HCT116 (cell line): ENCODE results near the gene CYP2B6. TPM values are rescaled to one million over a fixed set of nuclear protein-coding genes. Genes with fewer than 3 reads are reported as not detected.
"Not testable (repeated sequence)": the region's sequence is repeated elsewhere in the genome, so short reads cannot be mapped to it uniquely, and the experiment has no call there.

Source experiments
- ATAC-seq: fragments of 200-7000 bp; cut with Tn5 transposase; 2 replicates; pipeline ENCODE4 v1.9.1; 2020; ENCODE audit warnings: mild to moderate bottlenecking, moderate library complexity
- BruUV-seq: library from RNA; stranded (reverse); fragments of 400-500 nt; replicated peaks from 2 replicates; lab custom pipeline; 2021; lab: Mats Ljungman, UMichigan
- CTCF ChIA-PET: fragments of 300-600 bp; sonication (Branson Sonifier 250); formaldehyde crosslinking; loops from one replicate; lab custom pipeline; 2021; ENCODE audit warnings: antibody characterized with exemption; lab: Charles Lee
- POLR2A ChIA-PET: fragments of 300-600, 350-600 bp; sonication (Branson Sonifier 250); formaldehyde crosslinking; loops from one replicate; lab custom pipeline; 2021; ENCODE audit warnings: antibody characterized with exemption; lab: Charles Lee
- RAD21 ChIA-PET, 2 experiments: fragments of 300-600 bp; sonication (Branson Sonifier 250); formaldehyde crosslinking; loops; one replicate each; lab custom pipeline; 2023; ENCODE audit warnings: low total read pairs in 2 of 2; ENCODE audit not compliant: uncharacterized antibody in 2 of 2, unreplicated experiment in 2 of 2, low non-redundant PET in 1 of 2; lab: Charles Lee
- DNase-seq: peaks from one replicate; pipeline ENCODE4 v3.0.0-alpha.2; 2010; ENCODE audit warnings: low read depth, low spot score
- H2AFZ ChIP-seq: fragments of 200-600 bp; shearing (Covaris generic), sonication (generic); 2 replicates; pipeline ENCODE4 v1.6.1; 2017; ENCODE audit warnings: low read depth, mixed run types, mixed read lengths, antibody characterized with exemption, low read length; ENCODE audit not compliant: poor library complexity, severe bottlenecking
- H3K27ac ChIP-seq: 2 replicates; pipeline ENCODE4 v1.5.1; 2012; ENCODE audit warnings: low read depth, low read length
- H3K27me3 ChIP-seq: fragments of 200-600 bp; sonication (generic); 2 replicates; pipeline ENCODE4 v1.6.1; 2016; ENCODE audit warnings: mixed run types, low read length, mixed read lengths; ENCODE audit not compliant: insufficient read depth
- H3K36me3 ChIP-seq, 2 experiments: fragments of 200-500 bp in 1 of 2; fragments of 200-600 bp in 1 of 2; sonication (Bioruptor generic) in 1 of 2; sonication (generic) in 1 of 2; 2 replicates each; pipeline versions ENCODE4 v1.5.1 to v1.6.1; 2014 to 2016; ENCODE audit warnings: low read length in 2 of 2, inconsistent platforms in 1 of 2, mixed read lengths in 1 of 2, mixed run types in 1 of 2; ENCODE audit not compliant: insufficient read depth in 2 of 2, control insufficient read depth in 1 of 2
- H3K4me1 ChIP-seq, 2 experiments: fragments of 200-600 bp in 1 of 2; sonication (generic) in 1 of 2; 2 replicates each; pipeline versions ENCODE4 v1.5.1 to v1.6.1; 2012 to 2017; ENCODE audit warnings: low read length in 2 of 2, inconsistent platforms in 1 of 2, mild to moderate bottlenecking in 1 of 2, mixed read lengths in 1 of 2, mixed run types in 1 of 2, moderate library complexity in 1 of 2; ENCODE audit not compliant: insufficient read depth in 2 of 2, control insufficient read depth in 1 of 2
- H3K4me2 ChIP-seq: fragments of 200-600 bp; sonication (generic); 2 replicates; pipeline ENCODE4 v1.6.1; 2017; ENCODE audit warnings: mixed run types, low read length, mixed read lengths
- H3K4me3 ChIP-seq, 2 experiments: fragments of 200-600 bp in 1 of 2; sonication (generic) in 1 of 2; replicated peaks in 1 of 2; 2 replicates each; pipeline ENCODE4 v1.5.1; 2011 to 2016; ENCODE audit warnings: low read length in 2 of 2, control low read depth in 1 of 2, low read depth in 1 of 2, mild to moderate bottlenecking in 1 of 2, mixed read lengths in 1 of 2, mixed run types in 1 of 2
- H3K79me2 ChIP-seq: fragments of 200-600 bp; sonication (generic); 2 replicates; pipeline ENCODE4 v1.6.1; 2017; ENCODE audit warnings: mild to moderate bottlenecking, mixed run types, low read length, moderate library complexity, mixed read lengths; ENCODE audit not compliant: insufficient read depth
- H3K9ac ChIP-seq: fragments of 200-600 bp; sonication (generic); 2 replicates; pipeline ENCODE4 v1.6.1; 2016; ENCODE audit warnings: low read length, mixed read lengths
- H3K9me2 ChIP-seq: fragments of 200-600 bp; sonication (generic), shearing (Covaris generic); 2 replicates; pipeline ENCODE4 v1.6.1; 2017; ENCODE audit warnings: mixed run types, mild to moderate bottlenecking, moderate library complexity; ENCODE audit not compliant: insufficient read depth
- H3K9me3 ChIP-seq, 2 experiments: fragments of 200-500 bp in 1 of 2; fragments of 200-600 bp in 1 of 2; sonication (Bioruptor generic) in 1 of 2; sonication (generic) in 1 of 2; 2 replicates each; pipeline ENCODE4 v1.6.1; 2014 to 2017; ENCODE audit warnings: low read length in 2 of 2, mixed read lengths in 2 of 2, inconsistent platforms in 1 of 2, low read depth in 1 of 2, mild to moderate bottlenecking in 1 of 2, mixed run types in 1 of 2, moderate library complexity in 1 of 2; ENCODE audit not compliant: control insufficient read depth in 1 of 2, insufficient read depth in 1 of 2
- H4K20me1 ChIP-seq: fragments of 200-600 bp; sonication (generic), shearing (Covaris generic); 2 replicates; pipeline ENCODE4 v1.6.1; 2017; ENCODE audit warnings: mixed run types, mild to moderate bottlenecking, moderate library complexity; ENCODE audit not compliant: insufficient read depth
- CEBPB ChIP-seq: IDR thresholded peaks from 2 replicates; pipeline ENCODE4 v1.6.1; 2012; ENCODE audit warnings: low read depth
- FOSL1 ChIP-seq: IDR thresholded peaks from 2 replicates; pipeline ENCODE4 v1.6.1; 2012; ENCODE audit warnings: low read depth
- JUND ChIP-seq: IDR thresholded peaks from 2 replicates; pipeline ENCODE4 v1.6.1; 2012
- MAX ChIP-seq: IDR thresholded peaks from 2 replicates; pipeline ENCODE4 v1.6.1; 2012
- SIN3A ChIP-seq: IDR thresholded peaks from 2 replicates; pipeline ENCODE4 v1.6.1; 2012; ENCODE audit warnings: low read depth
- SP1 ChIP-seq: IDR thresholded peaks from 2 replicates; pipeline ENCODE4 v1.6.1; 2012; ENCODE audit warnings: low read depth
- intact Hi-C: fragments of 100-400 bp; cut with micrococcal nuclease; formaldehyde crosslinking; loops from 2 replicates; pipeline ENCODE4 v1.10.0; 2022
- total RNA-seq: library from RNA; stranded (reverse); gene quantifications from one replicate; pipeline ENCODE4 v1.2.1, GENCODE V29; 2021; ENCODE audit not compliant: unreplicated experiment

The CYP2B6 gene
- total RNA-seq, 1 experiment from 2014 or later = 0.74 TPM

- peak; percentile 43; the same call in 1 of the 2 replicates for TF ChIP-seq CEBPB
- TF ChIP-seq MAX = no peak
- peak; percentile 88 for TF ChIP-seq JUND
- TF ChIP-seq SIN3A = no peak
- peak; percentile 96 for TF ChIP-seq FOSL1
- peak; percentile 53; the same call in 1 of the 2 replicates for TF ChIP-seq SP1
These were observed 4.3 kb downstream of the CYP2B6 start for GRCh38 chr19:40995355-40995754.

DNA sequence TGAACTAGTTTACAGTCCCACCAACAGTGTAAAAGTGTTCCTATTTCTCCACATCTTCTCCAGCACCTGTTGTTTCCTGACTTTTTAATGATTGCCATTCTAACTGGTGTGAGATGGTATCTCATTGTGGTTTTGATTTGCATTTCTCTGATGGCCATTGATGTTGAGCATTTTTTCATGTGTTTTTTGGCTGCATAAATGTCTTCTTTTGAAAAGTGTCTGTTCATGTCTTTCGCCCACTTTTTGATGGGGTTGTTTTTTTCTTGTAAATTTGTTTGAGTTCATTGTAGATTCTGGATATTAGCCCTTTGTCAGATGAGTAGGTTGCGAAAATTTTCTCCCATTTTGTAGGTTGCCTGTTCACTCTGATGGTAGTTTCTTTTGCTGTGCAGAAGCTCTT is 7.9 kb downstream of the CYP2B6 start:
- RAD21 ChIA-PET = not testable (repeated sequence)

More at GRCh38 chr19:40995355-40995754, 4.3 kb downstream of the CYP2B6 start:
- CTCF ChIA-PET = interaction anchor here (1.2 kb wide), 1 partner anchor 21 kb away, joined by 4 read pairs; no protein-coding TSS in a partner anchor
- Histone ChIP-seq H3K9me2 (no peaks in the 10 kb centered on the region), H4K20me1 (no peaks in the 10 kb centered on the region), H2AFZ (no peak overlapping the region), H3K36me3 (no peaks in the 10 kb centered on the region), H3K27me3 (no peaks in the 10 kb centered on the region), H3K4me2 (peak overlapping the region; percentile 45), H3K27ac (no peak overlapping the region), H3K9me3 (no peaks in the 10 kb centered on the region), H3K79me2 (no peaks in the 10 kb centered on the region), H3K4me3 (no peak overlapping the region), H3K9ac (no peak overlapping the region), H3K4me1 (peaks cover 10 to 20% of the 10 kb centered on the region in 2 experiments)
- DNase-seq (peak; percentile 68), ATAC-seq (peak; percentile 56)
- intact Hi-C loops = no loop called here
- BruUV-seq = no TSS peak
- POLR2A ChIA-PET = no interaction called here
- RAD21 ChIA-PET = no interaction called here

More for the DNA sequence above, 7.9 kb downstream of the CYP2B6 start:
- BruUV-seq, H3K27ac ChIP-seq, H4K20me1 ChIP-seq, H3K9me3 ChIP-seq, H3K9ac ChIP-seq, POLR2A ChIA-PET, H3K9me2 ChIP-seq, CTCF ChIA-PET, H3K79me2 ChIP-seq, H2AFZ ChIP-seq, H3K4me3 ChIP-seq, ATAC-seq, DNase-seq, intact Hi-C loops, H3K27me3 ChIP-seq, H3K36me3 ChIP-seq, H3K4me2 ChIP-seq: not testable (repeated sequence)
- H3K4me1 ChIP-seq = peaks cover 19 to 28% of the 10 kb centered on the region in 2 experiments
